GM12892 (cell line): ENCODE measurements around the gene PGD.

Experiments used
- POLR2A ChIP-seq: IDR thresholded peaks from 2 replicates; pipeline ENCODE4 v1.6.1; 2011; ENCODE audit warnings: low read depth, low read length, control low read depth
- POLR2AphosphoS5 ChIP-seq: IDR thresholded peaks from 2 replicates; pipeline ENCODE4 v1.6.1; 2011; ENCODE audit warnings: low read depth, low read length, control low read depth

DNA sequence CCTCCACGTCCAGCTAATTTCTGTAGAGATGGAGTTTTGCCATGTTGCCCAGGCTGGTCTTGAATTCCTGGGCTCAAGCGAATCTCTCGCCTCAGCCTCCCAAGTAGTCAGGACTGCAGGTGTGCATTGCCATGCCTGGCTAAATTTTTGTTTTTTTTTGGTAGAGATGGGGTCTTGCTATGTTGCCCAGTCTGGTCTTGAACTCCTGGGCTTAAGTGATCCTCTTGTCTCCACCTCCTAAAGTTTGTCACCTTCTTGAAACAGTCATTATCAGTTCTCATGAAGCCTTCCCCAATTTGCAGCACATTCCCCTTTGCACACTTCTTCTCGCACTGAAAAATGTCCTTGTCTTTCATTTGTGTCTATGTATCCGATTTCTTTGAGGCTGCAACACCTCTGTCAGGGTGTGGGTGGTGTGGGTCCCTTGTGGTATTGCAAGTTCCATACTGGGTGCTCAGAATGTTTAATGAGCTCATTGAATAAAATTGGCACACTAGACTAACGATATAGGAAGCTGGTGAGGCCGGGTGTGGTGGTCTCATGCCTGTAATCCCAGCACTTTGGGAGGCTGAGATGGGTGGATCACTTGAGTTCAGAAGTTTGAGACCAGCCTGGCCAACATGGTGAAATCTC lies 48.0 kb downstream of the PGD start:
- TF ChIP-seq POLR2AphosphoS5 (no peak), POLR2A (no peak)
